Type B pancreatic cell (in vitro differentiated cells): ENCODE results near the gene RRH. TPM values are rescaled to one million over a fixed set of nuclear protein-coding genes. Genes with fewer than 3 reads are reported as not detected.

Experiments used
- DNase-seq: peaks from one replicate; pipeline ENCODE4 v3.0.0; 2021; ENCODE audit warnings: mixed read lengths; ENCODE audit not compliant: unreplicated experiment; ENCODE audit errors: extremely low spot score
- H3K27ac Mint-ChIP-seq: 2 replicates; pipeline ENCODE4 v1.8.0; 2021; ENCODE audit warnings: mild to moderate bottlenecking, mixed read lengths
- H3K27me3 Mint-ChIP-seq: 2 replicates; pipeline ENCODE4 v1.8.0; 2021; ENCODE audit warnings: mixed read lengths
- H3K36me3 Mint-ChIP-seq: 2 replicates; pipeline ENCODE4 v1.8.0; 2021; ENCODE audit warnings: mixed read lengths
- H3K4me1 Mint-ChIP-seq: one replicate; pipeline ENCODE4 v1.8.0; 2021; ENCODE audit warnings: mixed read lengths; ENCODE audit not compliant: unreplicated experiment
- H3K4me3 Mint-ChIP-seq: 2 replicates; pipeline ENCODE4 v1.8.0; 2021; ENCODE audit warnings: mild to moderate bottlenecking, mixed read lengths
- H3K9me3 Mint-ChIP-seq: 2 replicates; pipeline ENCODE4 v1.8.0; 2021; ENCODE audit warnings: mixed read lengths
- CTCF ChIP-seq: fragments of 200-600 bp; sonication (generic); conservative IDR thresholded peaks from 2 replicates; pipeline ENCODE4 v1.5.0; 2021; ENCODE audit warnings: antibody characterized with exemption, mild to moderate bottlenecking
- total RNA-seq: library from RNA; stranded (reverse); gene quantifications from 2 replicates; pipeline ENCODE4 v1.2.1, GENCODE V29; 2021; ENCODE audit warnings: low replicate concordance

Gene RRH
- total RNA-seq, 1 donor from 2014 or later = 0.41 TPM

- H3K4me3 Mint-ChIP-seq = no peak overlapping the region
- no peak for DNase-seq
- H3K9me3 Mint-ChIP-seq = no peaks in the 10 kb centered on the region
- no peak for TF ChIP-seq CTCF
- H3K27me3 Mint-ChIP-seq = peaks cover 2% of the 10 kb centered on the region
- peaks cover 17% of the 10 kb centered on the region for H3K4me1 Mint-ChIP-seq
- peak overlapping the region; percentile 79 for H3K27ac Mint-ChIP-seq
- H3K36me3 Mint-ChIP-seq = peaks cover 3% of the 10 kb centered on the region
These were observed 16.1 kb upstream of the RRH start for GRCh38 chr4:109811707-109812106.

GRCh38 chr4:109815151-109816081 is 12.4 kb upstream of the RRH start, which contains the start of gene GAR1:
TSS of gene GAR1 (plus strand) at chr4:109815762. CDS start at chr4:109816165, 403 bp downstream.
- TF ChIP-seq CTCF = peak; percentile 30
- H3K27me3 Mint-ChIP-seq = peaks cover 2% of the 10 kb centered on the region
- H3K27ac Mint-ChIP-seq = peak within 1 kb of the TSS; percentile 98
- peak within 1 kb of the TSS; percentile 99 for H3K4me3 Mint-ChIP-seq
- peak; percentile 87 for DNase-seq
- H3K9me3 Mint-ChIP-seq = no peaks in the 10 kb centered on the region
- peaks cover 34% of the 10 kb centered on the region for H3K4me1 Mint-ChIP-seq
- H3K36me3 Mint-ChIP-seq = peaks cover 21% of the 10 kb centered on the region

- no peak for DNase-seq
- peaks cover 24% of the 10 kb centered on the region for H3K36me3 Mint-ChIP-seq
- peak overlapping the region; percentile 99 for H3K4me3 Mint-ChIP-seq
- TF ChIP-seq CTCF = no peak
- peaks cover 30% of the 10 kb centered on the region for H3K4me1 Mint-ChIP-seq
- peaks cover under 1% of the 10 kb centered on the region for H3K27me3 Mint-ChIP-seq
- no peaks in the 10 kb centered on the region for H3K9me3 Mint-ChIP-seq
- peak overlapping the region; percentile 98 for H3K27ac Mint-ChIP-seq
These were observed 11.7 kb upstream of the RRH start for GRCh38 chr4:109816082-109816442.

- no peaks in the 10 kb centered on the region for H3K9me3 Mint-ChIP-seq
- peak overlapping the region; percentile 99 for H3K4me3 Mint-ChIP-seq
- H3K27me3 Mint-ChIP-seq = no peaks in the 10 kb centered on the region
- H3K36me3 Mint-ChIP-seq = peaks cover 25% of the 10 kb centered on the region
- no peak for TF ChIP-seq CTCF
- H3K27ac Mint-ChIP-seq = peak overlapping the region; percentile 98
- peaks cover 27% of the 10 kb centered on the region for H3K4me1 Mint-ChIP-seq
- DNase-seq = no peak
These were observed 10.9 kb upstream of the RRH start for GRCh38 chr4:109816894-109817293.

- no peak for TF ChIP-seq CTCF
- H3K4me1 Mint-ChIP-seq = peaks cover 27% of the 10 kb centered on the region
- peaks cover 29% of the 10 kb centered on the region for H3K36me3 Mint-ChIP-seq
- H3K27me3 Mint-ChIP-seq = no peaks in the 10 kb centered on the region
- peak overlapping the region; percentile 44 for H3K4me3 Mint-ChIP-seq
- no peaks in the 10 kb centered on the region for H3K9me3 Mint-ChIP-seq
- H3K27ac Mint-ChIP-seq = no peak overlapping the region
- no peak for DNase-seq
These were observed 9.5 kb upstream of the RRH start for GRCh38 chr4:109818268-109818667.
